MM.1S (cell line): ENCODE measurements around the gene TPRG1.

Experiments
- DNase-seq: peaks from one replicate; pipeline ENCODE4 v3.0.0-alpha.2; 2015
- H2AFZ ChIP-seq: fragments of 300-600 bp; sonication (generic); 2 replicates; pipeline ENCODE4 v1.6.0; 2016; ENCODE audit warnings: antibody characterized with exemption, low read length
- H3F3A ChIP-seq: fragments of 300-600 bp; sonication (generic); 2 replicates; pipeline ENCODE4 v1.6.1; 2016; ENCODE audit warnings: mild to moderate bottlenecking, antibody characterized with exemption, low read length, moderate library complexity, mixed read lengths; ENCODE audit not compliant: insufficient read depth
- H3K27ac ChIP-seq: fragments of 300-600 bp; sonication (generic); 2 replicates; pipeline ENCODE4 v1.5.1; 2016; ENCODE audit warnings: mild to moderate bottlenecking, low read length
- H3K27me3 ChIP-seq: fragments of 300-600 bp; sonication (generic); replicated peaks from 2 replicates; pipeline ENCODE4 v1.6.0; 2016; ENCODE audit warnings: low read length; ENCODE audit not compliant: insufficient read depth
- H3K36me3 ChIP-seq: fragments of 300-600 bp; sonication (generic); replicated peaks from 2 replicates; pipeline ENCODE4 v1.6.1; 2016; ENCODE audit warnings: mild to moderate bottlenecking, low read length, mixed read lengths; ENCODE audit not compliant: insufficient read depth
- H3K4me1 ChIP-seq: fragments of 300-600 bp; sonication (generic); 2 replicates; pipeline ENCODE4 v1.6.1; 2016; ENCODE audit warnings: low read length, mixed read lengths
- H3K4me2 ChIP-seq: fragments of 300-600 bp; sonication (generic); 2 replicates; pipeline ENCODE4 v1.6.0; 2016; ENCODE audit warnings: low read depth, low read length
- H3K4me3 ChIP-seq: fragments of 300-600 bp; sonication (generic); 2 replicates; pipeline ENCODE4 v1.5.1; 2016; ENCODE audit warnings: low read length, mixed read lengths
- H3K79me2 ChIP-seq: fragments of 300-600 bp; sonication (generic); 2 replicates; pipeline ENCODE4 v1.6.1; 2016; ENCODE audit warnings: mixed run types, low read length, mixed read lengths
- H3K9ac ChIP-seq: fragments of 300-600 bp; sonication (generic); 2 replicates; pipeline ENCODE4 v1.6.1; 2016; ENCODE audit warnings: low read length, mixed read lengths
- H3K9me2 ChIP-seq: fragments of 300-600 bp; sonication (generic); replicated peaks from 2 replicates; pipeline ENCODE4 v1.6.1; 2016; ENCODE audit warnings: mild to moderate bottlenecking, low read length, mixed read lengths; ENCODE audit not compliant: insufficient read depth
- H3K9me3 ChIP-seq: fragments of 300-600 bp; sonication (generic); replicated peaks from 2 replicates; pipeline ENCODE4 v1.6.1; 2016; ENCODE audit warnings: mild to moderate bottlenecking, low read length, mixed read lengths; ENCODE audit not compliant: insufficient read depth
- H4K20me1 ChIP-seq: fragments of 300-600 bp; sonication (generic); 2 replicates; pipeline ENCODE4 v1.6.1; 2016; ENCODE audit warnings: mild to moderate bottlenecking, low read length, moderate library complexity, mixed read lengths; ENCODE audit not compliant: insufficient read depth
- CTCF ChIP-seq: fragments of 300-600 bp; sonication (generic); IDR thresholded peaks from 2 replicates; pipeline ENCODE4 v1.5.1; 2016; ENCODE audit warnings: antibody characterized with exemption, low read length, mixed read lengths
- EZH2 ChIP-seq: fragments of 300-600 bp; sonication (generic); optimal IDR thresholded peaks from 2 replicates; pipeline ENCODE3; 2017; ENCODE audit warnings: low read depth, mild to moderate bottlenecking, antibody characterized with exemption, low read length, mixed read lengths
- EZH2phosphoT487 ChIP-seq: fragments of 300-600 bp; sonication (generic); IDR thresholded peaks from 2 replicates; pipeline ENCODE4 v1.6.1; 2018; ENCODE audit warnings: antibody characterized with exemption, low read length

The TPRG1 gene

GRCh38 chr3:189304465-189305351 lies 132.9 kb downstream of the TPRG1 start:
- Histone ChIP-seq H3K79me2 (no peaks in the 10 kb centered on the region), H3K27ac (no peak overlapping the region), H3K27me3 (no peaks in the 10 kb centered on the region), H3K9me3 (no peaks in the 10 kb centered on the region), H2AFZ (no peak overlapping the region), H3K9ac (no peak overlapping the region), H3K36me3 (no peaks in the 10 kb centered on the region), H3K4me1 (no peaks in the 10 kb centered on the region), H3F3A (no peaks in the 10 kb centered on the region), H3K4me3 (no peak overlapping the region), H3K4me2 (no peak overlapping the region), H4K20me1 (no peaks in the 10 kb centered on the region), H3K9me2 (no peaks in the 10 kb centered on the region)
- no peak for DNase-seq
- TF ChIP-seq CTCF (no peak), EZH2 (no peak), EZH2phosphoT487 (no peak)

- no peak for DNase-seq
- Histone ChIP-seq H3K27me3 (no peaks in the 10 kb centered on the region), H4K20me1 (no peaks in the 10 kb centered on the region), H3K9me2 (no peaks in the 10 kb centered on the region), H3F3A (no peaks in the 10 kb centered on the region), H3K4me3 (no peak overlapping the region), H3K79me2 (no peaks in the 10 kb centered on the region), H3K27ac (no peak overlapping the region), H3K36me3 (no peaks in the 10 kb centered on the region), H3K9me3 (no peaks in the 10 kb centered on the region), H2AFZ (no peak overlapping the region), H3K9ac (no peak overlapping the region), H3K4me1 (no peaks in the 10 kb centered on the region), H3K4me2 (no peak overlapping the region)
- TF ChIP-seq EZH2phosphoT487 (no peak), CTCF (no peak), EZH2 (no peak)
These were observed 133.6 kb downstream of the TPRG1 start for GRCh38 chr3:189305412-189305811.

- Histone ChIP-seq H4K20me1 (no peaks in the 10 kb centered on the region), H3K9me2 (no peaks in the 10 kb centered on the region), H3K4me2 (no peak overlapping the region), H2AFZ (no peak overlapping the region), H3K27ac (no peak overlapping the region), H3K4me3 (no peak overlapping the region), H3F3A (no peaks in the 10 kb centered on the region), H3K9me3 (no peaks in the 10 kb centered on the region), H3K4me1 (no peaks in the 10 kb centered on the region), H3K27me3 (no peaks in the 10 kb centered on the region), H3K79me2 (no peaks in the 10 kb centered on the region), H3K9ac (no peak overlapping the region), H3K36me3 (no peaks in the 10 kb centered on the region)
- TF ChIP-seq EZH2phosphoT487 (no peak), EZH2 (no peak), CTCF (no peak)
- no peak for DNase-seq
These were observed 136.2 kb downstream of the TPRG1 start for GRCh38 chr3:189307963-189308362.
